GM03348 (cell line): ENCODE results near the gene DNAH10.
A peak's percentile ranks its signal among the peaks of the same experiment; 100 is the strongest.
"Not testable (repeated sequence)": the region's sequence is repeated elsewhere in the genome, so short reads cannot be mapped to it uniquely, and the experiment has no call there.

ENCODE experiments used
- DNase-seq: peaks from one replicate; pipeline ENCODE4 v3.0.0; 2012; ENCODE audit warnings: low spot score

Gene DNAH10

GRCh38 chr12:123934829-123935228 lies 172.7 kb downstream of the DNAH10 start:
- peak; percentile 65 for DNase-seq

GRCh38 chr12:123935956-123936355 lies 173.9 kb downstream of the DNAH10 start:
- no peak for DNase-seq

GRCh38 chr12:123936471-123936870 lies 174.4 kb downstream of the DNAH10 start:
- no peak for DNase-seq

DNA sequence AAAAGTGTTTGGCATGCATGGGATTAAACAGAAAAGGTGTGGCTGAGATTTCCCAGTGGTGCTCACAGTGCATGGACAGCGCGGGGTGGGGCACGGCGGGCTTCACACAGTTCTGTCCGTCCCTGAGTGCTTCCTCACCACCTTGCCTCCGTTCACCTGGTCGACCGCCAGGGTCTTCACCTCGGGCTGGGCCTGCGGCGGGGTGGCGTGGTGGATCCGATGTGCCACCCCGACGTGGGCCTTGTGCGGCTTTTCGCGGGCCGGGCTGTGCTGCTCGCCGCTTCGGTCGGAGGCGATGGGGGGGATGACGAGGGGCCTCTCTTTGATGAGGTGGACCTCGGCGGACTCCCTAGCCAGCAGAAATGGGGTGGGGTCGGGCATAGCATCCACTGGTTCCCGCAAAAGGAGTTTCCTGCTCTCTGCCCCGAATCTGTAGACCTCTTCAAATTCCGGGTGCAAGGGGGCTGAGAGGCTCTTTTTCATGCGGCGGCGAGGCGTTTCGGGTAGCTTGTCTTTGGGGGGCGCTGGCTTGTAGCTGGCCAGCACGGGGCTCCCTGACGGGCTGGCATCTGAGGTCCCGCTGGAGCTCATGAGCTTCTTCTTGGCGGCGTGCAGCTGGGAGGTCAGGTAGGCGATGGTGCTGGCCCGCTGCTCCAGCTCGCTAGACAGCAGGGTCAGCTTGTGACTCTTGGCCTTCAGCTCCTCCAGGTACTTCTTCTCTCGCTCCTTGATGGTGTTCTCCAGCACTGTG lies 175.0 kb downstream of the DNAH10 start:
- DNase-seq: no peak

DNA sequence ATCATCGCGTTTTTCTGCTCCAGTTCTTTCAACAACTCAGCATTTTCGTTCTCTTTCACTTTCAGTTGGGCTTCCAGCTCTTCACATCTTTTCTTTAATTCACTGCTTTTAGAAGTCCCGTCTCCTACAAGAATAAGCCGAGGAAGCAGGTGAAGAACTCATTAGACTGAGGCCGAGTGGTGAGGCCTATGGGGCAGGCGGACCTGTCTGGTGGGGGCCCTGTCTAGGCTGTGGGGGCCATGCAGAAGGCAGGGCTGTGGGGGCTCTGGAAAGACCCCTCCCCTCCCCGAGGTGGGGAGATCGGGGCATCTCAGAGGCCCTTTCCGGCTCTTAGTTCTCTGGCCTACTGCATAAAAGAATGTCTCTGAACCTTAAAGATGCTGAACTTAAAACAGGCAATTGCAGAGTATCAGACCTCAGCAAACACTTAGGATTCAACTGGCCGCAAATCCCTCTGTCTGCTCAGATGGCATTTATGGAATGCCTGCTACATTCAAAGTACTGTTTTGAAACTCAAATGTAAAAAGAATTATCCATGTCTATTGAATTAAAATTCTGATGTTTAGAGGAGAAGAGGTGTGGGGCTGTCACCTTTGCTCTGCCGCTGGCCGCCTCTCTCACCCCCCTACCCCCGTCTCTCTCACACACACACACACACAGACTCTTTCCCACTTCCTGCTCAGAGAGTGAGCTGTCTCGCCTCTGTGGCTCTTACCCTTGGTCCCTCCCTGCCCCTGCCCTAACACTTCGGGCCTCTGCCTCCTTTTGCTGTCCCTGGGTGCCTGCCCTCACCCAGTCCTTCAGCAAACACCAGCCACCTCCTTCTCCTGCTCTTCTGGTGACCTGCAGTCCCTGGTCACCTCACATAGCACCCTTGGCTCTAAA lies 175.8 kb downstream of the DNAH10 start:
- DNase-seq: no peak

DNA sequence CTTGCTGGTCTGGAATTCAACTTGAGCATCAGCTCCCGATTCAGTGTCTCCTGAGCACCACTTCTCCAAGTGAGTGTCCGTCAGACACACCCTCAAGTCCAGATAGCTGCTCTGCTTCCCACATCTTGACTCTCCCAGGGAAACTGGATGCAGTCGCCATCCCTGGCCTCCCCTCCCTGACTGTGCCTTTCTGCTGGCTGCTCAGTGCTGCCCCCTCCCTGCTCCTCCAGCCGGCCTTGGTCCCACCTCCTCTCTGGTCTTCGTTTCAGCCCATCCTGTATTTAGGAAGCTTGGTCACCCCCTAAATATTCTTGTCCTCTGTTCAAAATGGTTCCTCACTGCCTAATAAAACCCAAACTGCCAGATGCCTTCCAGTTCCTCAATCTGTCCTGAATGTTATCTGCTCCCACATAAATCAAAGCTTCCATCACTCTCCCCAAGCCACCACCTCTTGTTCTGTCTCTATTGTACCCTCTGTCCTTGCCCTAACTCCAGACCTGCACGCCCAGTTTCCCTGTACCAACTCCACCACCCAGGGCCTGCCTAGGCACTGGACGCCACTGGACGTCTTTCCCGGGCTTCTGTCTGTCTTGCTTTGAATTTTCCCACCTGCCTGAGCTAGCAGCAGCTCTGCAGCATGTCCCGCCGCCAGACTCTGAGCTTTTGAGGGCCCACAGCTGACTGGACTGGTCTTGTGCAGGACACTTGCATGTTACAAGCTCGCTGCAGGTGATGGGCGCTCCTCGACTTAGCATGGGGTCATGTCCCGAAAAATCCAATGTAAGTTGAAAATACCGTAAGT lies 176.8 kb downstream of the DNAH10 start:
- no peak for DNase-seq

GRCh38 chr12:123939716-123940626 lies 177.9 kb downstream of the DNAH10 start:
- no peak for DNase-seq

- no peak for DNase-seq
These were observed 178.5 kb downstream of the DNAH10 start for GRCh38 chr12:123940627-123940966.

- no peak for DNase-seq
These were observed 178.9 kb downstream of the DNAH10 start for GRCh38 chr12:123941000-123941399.

DNA sequence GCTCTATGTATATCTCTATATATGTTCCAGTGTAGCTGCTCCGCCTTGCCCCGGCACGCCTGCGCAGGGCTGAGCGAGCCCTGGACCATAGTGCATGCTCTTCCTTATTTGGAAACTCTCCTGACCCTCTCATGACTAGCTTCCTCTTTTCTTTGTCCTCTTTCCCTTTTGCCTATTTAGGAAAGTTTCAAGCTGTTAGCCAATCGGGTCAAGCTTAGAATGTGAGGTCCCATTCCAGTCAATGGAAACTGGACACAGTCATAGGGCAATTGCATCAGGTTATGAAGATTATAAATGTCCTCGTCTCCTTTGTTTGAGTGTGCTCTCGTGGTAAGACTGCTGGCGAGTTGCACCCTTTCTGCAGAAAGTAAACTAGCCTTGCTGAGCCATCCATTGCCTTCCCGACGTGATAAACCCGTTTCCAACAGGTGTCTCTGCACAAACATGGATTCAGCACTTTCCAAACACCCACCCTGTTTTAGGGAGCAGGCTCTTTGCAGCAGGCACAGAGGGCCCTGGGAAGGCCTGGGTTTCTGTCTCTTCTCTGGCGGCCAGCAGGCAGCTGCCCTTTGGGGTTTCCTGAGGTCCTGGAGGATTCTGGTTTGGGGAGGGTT lies 179.6 kb downstream of the DNAH10 start:
- DNase-seq: no peak

GRCh38 chr12:123942238-123942653 lies 180.1 kb downstream of the DNAH10 start:
- DNase-seq: peak; percentile 81

GRCh38 chr12:123942911-123943648 lies 181.0 kb downstream of the DNAH10 start:
- DNase-seq: no peak

DNA sequence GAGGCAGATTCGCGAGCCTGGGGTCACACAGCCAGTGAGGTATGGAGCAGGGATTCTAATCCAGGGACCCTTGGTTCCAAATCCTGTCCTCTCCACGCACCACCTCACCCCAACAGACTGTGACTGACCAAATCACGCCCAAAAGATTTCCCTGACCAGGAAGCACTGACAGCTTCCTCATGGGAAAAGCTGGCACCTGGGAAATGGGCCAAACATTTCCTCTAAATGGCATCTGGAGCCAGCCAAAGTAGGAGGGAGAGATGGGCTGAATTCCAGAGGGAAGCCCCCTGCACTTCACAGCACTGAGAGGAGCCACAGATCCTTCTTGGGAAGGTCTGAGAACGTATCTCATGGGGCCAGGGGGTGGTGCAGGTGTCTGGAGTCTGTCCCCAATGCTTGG lies 181.7 kb downstream of the DNAH10 start:
- DNase-seq: no peak

GRCh38 chr12:123944696-123945095 lies 182.6 kb downstream of the DNAH10 start:
- DNase-seq: no peak

- DNase-seq: no peak
These were observed 183.4 kb downstream of the DNAH10 start for GRCh38 chr12:123945287-123946151.

DNA sequence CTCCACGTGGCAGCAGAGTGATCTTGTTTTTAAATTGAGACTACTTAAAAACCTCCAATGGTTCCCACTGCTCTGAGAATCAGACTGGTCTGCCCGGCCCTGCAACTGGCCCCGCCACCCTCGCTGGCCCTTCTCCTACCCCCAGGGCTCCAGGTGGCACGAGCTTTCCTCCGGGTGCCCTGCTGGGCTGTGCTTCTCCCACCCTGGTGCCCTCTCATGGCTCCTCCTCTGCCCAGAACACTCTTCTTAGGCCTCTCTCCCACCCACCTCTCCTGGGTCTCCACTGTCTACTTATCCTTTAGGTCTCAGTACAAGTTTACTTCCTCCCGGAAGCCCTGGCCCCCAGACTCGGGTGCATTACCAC lies 184.0 kb downstream of the DNAH10 start:
- DNase-seq: no peak

DNA sequence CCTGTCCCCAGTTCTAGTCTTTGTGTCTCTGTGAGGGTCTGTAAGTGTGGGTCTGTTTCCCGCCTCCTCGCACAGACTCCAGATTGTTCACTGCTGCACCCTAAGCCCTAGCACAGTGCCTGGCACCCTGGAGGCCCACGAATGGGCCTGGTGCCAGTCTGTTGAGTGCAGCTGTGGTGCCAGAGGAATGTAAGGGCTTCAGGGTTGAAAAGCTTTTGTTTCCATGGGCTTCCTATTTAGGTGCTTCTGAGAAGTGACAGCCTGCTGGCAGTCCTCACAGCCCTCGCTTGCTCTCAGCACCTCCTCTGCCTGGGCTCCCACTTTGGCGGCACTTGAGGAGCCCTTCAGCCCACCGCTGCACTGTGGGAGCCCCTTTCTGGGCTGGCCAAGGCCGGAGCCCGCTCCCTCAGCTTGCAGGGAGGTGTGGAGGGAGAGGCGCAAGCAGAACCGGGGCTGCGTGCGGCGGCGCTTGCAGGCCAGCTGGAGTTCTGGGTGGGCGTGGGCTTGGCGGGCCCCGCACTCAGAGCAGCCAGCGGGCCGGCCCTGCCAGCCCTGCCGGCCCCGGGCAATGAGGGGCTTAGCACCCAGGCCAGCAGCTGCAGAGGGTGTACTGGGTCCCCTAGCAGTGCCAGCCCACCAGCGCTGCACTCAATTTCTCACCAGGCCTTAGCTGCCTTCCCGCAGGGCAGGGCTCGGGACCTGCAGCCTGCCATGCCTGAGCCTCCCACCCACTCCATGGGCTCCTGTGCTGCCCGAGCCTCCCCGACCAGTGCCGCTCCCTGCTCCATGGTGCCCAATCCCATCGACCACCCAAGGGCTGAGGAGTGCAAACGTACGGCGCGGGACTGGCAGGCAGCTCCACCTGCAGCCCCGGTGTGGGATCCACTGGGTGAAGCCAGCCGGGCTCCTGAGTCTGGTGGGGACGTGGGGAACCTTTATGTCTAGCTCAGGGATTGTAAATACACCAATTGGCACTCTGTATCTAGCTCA lies 184.7 kb downstream of the DNAH10 start:
- not testable (repeated sequence) for DNase-seq

DNA sequence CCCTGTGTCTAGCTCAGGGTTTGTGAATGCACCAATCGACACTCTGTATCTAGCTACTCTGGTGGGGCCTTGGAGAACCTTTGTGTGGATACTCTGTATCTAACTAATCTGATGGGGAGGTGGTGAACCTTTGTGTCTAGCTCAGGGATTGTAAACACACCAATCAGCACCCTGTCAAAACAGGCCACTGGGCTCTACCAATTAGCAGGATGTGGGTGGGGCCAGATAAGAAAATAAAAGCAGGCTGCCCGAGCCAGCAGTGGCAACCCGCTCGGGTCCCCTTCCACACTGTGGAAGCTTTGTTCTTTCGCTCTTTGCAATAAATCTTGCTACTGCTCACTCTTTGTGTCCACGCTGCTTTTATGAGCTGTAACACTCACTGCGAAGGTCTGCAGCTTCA lies 185.4 kb downstream of the DNAH10 start:
- DNase-seq: not testable (repeated sequence)
